OCI-LY1 (cell line): ENCODE results near the gene XPO6.

Source experiments
- H2AFZ ChIP-seq: fragments of 200-600 bp; sonication (generic), shearing (Covaris generic); 2 replicates; pipeline ENCODE4 v1.6.0; 2014; ENCODE audit warnings: antibody characterized with exemption, mild to moderate bottlenecking, low read length
- H3F3A ChIP-seq: fragments of 200-600 bp; sonication (generic), shearing (Covaris generic); 2 replicates; pipeline ENCODE4 v1.6.0; 2014; ENCODE audit warnings: mild to moderate bottlenecking, antibody characterized with exemption, low read length, moderate library complexity; ENCODE audit not compliant: insufficient read depth
- H3K27ac ChIP-seq: fragments of 200-600 bp; sonication (generic); 2 replicates; pipeline ENCODE4 v1.5.1; 2014; ENCODE audit warnings: low read length, mixed run types, mild to moderate bottlenecking, low read depth; ENCODE audit not compliant: poor library complexity, severe bottlenecking
- H3K27me3 ChIP-seq: fragments of 200-600 bp; sonication (generic); 2 replicates; pipeline ENCODE4 v1.6.0; 2014; ENCODE audit warnings: antibody characterized with exemption, mild to moderate bottlenecking, low read length, moderate library complexity; ENCODE audit not compliant: insufficient read depth
- H3K36me3 ChIP-seq: fragments of 200-600 bp; sonication (generic); 2 replicates; pipeline ENCODE4 v1.6.1; 2014; ENCODE audit warnings: mild to moderate bottlenecking, antibody characterized with exemption, low read length, moderate library complexity, mixed read lengths; ENCODE audit not compliant: insufficient read depth
- H3K4me1 ChIP-seq: fragments of 200-600 bp; sonication (generic); 2 replicates; pipeline ENCODE4 v1.5.1; 2014; ENCODE audit warnings: mild to moderate bottlenecking, low read length, moderate library complexity; ENCODE audit not compliant: insufficient read depth, severe bottlenecking
- H3K4me2 ChIP-seq: fragments of 200-600 bp; sonication (generic), shearing (Covaris generic); 2 replicates; pipeline ENCODE4 v1.6.1; 2014; ENCODE audit warnings: low read length
- H3K4me3 ChIP-seq: fragments of 200-600 bp; sonication (generic); 2 replicates; pipeline ENCODE4 v1.5.1; 2014; ENCODE audit warnings: low read length, low read depth, mild to moderate bottlenecking, mixed read lengths; ENCODE audit not compliant: poor library complexity, severe bottlenecking
- H3K79me2 ChIP-seq: fragments of 200-600 bp; shearing (Covaris generic); 2 replicates; pipeline ENCODE4 v1.6.1; 2016; ENCODE audit warnings: mixed run types, low read length, mixed read lengths; ENCODE audit not compliant: insufficient read depth
- H3K9ac ChIP-seq: fragments of 200-600 bp; sonication (generic), shearing (Covaris generic); 2 replicates; pipeline ENCODE4 v1.6.1; 2014; ENCODE audit warnings: mild to moderate bottlenecking, low read length, mixed read lengths
- H3K9me2 ChIP-seq: fragments of 200-600 bp; sonication (generic), shearing (Covaris generic); 2 replicates; pipeline ENCODE4 v1.6.1; 2014; ENCODE audit warnings: low read depth, mild to moderate bottlenecking, low read length, mixed read lengths
- H3K9me3 ChIP-seq: fragments of 200-600 bp; shearing (Covaris generic); 2 replicates; pipeline ENCODE4 v1.6.1; 2014; ENCODE audit warnings: low read length, mixed read lengths
- H4K20me1 ChIP-seq: fragments of 200-600 bp; sonication (generic), shearing (Covaris generic); 2 replicates; pipeline ENCODE4 v1.6.0; 2016; ENCODE audit warnings: mild to moderate bottlenecking, low read length; ENCODE audit not compliant: insufficient read depth
- EZH2 ChIP-seq: fragments of 200-600 bp; sonication (generic), shearing (Covaris generic); IDR thresholded peaks from 2 replicates; pipeline ENCODE4 v1.8.0; 2017; ENCODE audit warnings: borderline replicate concordance, mixed run types, mild to moderate bottlenecking, antibody characterized with exemption, low read length, moderate library complexity, mixed read lengths
- TF ChIP-seq, protein P1 (sequence below): fragments of 200-600 bp; sonication (generic), shearing (Covaris generic); IDR thresholded peaks from 2 replicates; pipeline ENCODE4 v1.5.1; 2017; ENCODE audit warnings: mild to moderate bottlenecking, antibody characterized with exemption, low read length, moderate library complexity, mixed read lengths

Gene XPO6

DNA sequence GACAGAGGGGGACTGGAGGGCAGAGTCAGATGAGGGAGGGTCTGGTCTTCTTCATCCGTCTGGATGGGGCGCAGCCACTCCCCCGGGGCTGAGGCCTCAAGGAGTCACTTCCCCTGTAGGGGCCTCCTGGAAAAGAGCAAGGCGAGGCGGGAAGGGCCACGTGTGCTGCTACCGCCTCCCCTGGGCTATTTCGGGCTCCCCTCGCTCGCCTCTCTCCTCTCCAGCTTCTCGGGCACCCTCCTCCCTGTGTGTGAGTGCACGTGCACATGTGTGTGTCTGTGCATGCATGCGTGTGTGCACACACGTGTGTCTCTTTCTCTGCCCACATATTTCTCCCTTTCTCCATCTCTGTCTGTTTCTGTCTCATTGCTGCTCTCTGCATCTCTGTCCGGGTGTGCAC lies 158.3 kb downstream of the XPO6 start:
- Histone ChIP-seq H3K9me3 (peaks cover 4% of the 10 kb centered on the region; the same call in 1 of the 2 replicates), H3K27me3 (no peaks in the 10 kb centered on the region; the same call in none of the 2 replicates), H3K9ac (no peak overlapping the region), H3K4me1 (no peaks in the 10 kb centered on the region), H3K9me2 (no peaks in the 10 kb centered on the region), H3K4me2 (no peak overlapping the region), H2AFZ (no peak overlapping the region), H3F3A (no peaks in the 10 kb centered on the region), H3K36me3 (no peaks in the 10 kb centered on the region), H3K4me3 (no peak overlapping the region), H3K27ac (no peak overlapping the region), H3K79me2 (no peaks in the 10 kb centered on the region), H4K20me1 (no peaks in the 10 kb centered on the region)
- TF ChIP-seq, protein P1, sequence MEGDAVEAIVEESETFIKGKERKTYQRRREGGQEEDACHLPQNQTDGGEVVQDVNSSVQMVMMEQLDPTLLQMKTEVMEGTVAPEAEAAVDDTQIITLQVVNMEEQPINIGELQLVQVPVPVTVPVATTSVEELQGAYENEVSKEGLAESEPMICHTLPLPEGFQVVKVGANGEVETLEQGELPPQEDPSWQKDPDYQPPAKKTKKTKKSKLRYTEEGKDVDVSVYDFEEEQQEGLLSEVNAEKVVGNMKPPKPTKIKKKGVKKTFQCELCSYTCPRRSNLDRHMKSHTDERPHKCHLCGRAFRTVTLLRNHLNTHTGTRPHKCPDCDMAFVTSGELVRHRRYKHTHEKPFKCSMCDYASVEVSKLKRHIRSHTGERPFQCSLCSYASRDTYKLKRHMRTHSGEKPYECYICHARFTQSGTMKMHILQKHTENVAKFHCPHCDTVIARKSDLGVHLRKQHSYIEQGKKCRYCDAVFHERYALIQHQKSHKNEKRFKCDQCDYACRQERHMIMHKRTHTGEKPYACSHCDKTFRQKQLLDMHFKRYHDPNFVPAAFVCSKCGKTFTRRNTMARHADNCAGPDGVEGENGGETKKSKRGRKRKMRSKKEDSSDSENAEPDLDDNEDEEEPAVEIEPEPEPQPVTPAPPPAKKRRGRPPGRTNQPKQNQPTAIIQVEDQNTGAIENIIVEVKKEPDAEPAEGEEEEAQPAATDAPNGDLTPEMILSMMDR, result no peak
- TF ChIP-seq EZH2, result no peak

DNA sequence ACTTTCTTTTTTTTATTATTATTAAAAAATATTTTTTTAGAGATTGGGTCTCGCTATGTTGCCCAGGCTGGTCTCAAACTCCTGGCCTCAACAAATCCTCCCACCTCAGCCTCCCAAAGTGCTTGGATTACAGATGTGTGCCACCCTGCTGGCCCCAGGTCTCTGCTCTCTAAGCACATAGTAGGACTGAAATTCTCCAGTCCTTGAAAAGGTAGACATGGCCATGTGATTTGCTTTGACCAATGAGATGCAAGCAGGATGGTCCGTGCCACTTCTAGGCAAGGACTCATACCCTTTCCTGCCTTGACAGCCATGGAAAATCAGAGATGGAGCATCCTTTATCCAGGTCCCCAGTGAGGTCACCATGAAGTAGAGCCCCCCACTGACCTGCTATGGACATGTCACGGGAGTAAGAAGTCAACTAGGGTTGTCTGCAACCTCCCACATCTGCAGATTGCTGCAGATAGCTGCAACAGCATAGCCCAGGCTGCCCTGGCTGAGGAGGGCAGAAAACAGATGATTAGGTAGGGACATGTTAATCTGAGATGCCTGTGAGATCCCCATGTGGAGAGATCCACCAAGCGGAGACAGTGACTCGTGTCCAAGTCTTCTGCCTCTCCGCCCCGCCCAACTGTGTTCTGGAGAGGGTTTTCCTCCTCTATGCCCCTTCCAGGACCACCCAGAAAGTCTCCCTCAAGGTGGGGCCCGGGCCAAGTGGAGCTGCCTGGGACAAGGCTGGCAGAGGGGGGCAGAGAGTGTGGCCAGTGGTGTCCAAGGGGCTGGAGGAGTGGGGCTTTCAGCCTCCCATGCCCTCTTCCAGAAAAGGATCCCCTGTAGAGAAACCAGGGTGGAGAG lies 159.3 kb downstream of the XPO6 start:
- H3K27ac ChIP-seq, result no peak overlapping the region
- TF ChIP-seq, protein P1, result no peak
- TF ChIP-seq EZH2, result no peak
- no peak overlapping the region for H2AFZ ChIP-seq
- no peak overlapping the region for H3K4me2 ChIP-seq
- H3K27me3 ChIP-seq, result no peaks in the 10 kb centered on the region; the same call in none of the 2 replicates
- no peaks in the 10 kb centered on the region for H3K4me1 ChIP-seq
- H3K9ac ChIP-seq, result no peak overlapping the region
- H3K9me2 ChIP-seq, result no peaks in the 10 kb centered on the region
- H4K20me1 ChIP-seq, result no peaks in the 10 kb centered on the region
- no peaks in the 10 kb centered on the region for H3K79me2 ChIP-seq
- H3F3A ChIP-seq, result no peaks in the 10 kb centered on the region
- H3K36me3 ChIP-seq, result no peaks in the 10 kb centered on the region
- H3K9me3 ChIP-seq, result peaks cover 6% of the 10 kb centered on the region; the same call in 1 of the 2 replicates
- H3K4me3 ChIP-seq, result no peak overlapping the region

DNA sequence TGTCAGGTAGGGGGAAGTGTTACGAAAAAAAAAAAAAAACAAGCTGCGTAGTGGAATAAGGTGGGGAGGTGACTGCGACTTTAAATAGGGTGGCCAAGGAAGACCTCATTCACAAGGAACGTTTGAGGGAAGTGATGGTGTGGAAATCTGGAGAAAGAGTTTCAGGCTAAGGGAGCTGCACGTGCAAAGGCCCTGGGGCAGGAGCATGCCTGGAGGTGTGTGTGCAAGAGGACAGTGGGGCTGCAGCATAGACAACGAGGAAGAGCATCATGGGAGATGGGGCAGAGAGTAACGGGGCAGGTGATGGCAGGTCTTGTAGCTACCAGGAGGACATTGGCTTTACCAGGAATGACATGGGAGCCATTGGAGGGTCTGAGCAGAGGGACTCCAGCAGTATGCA lies 160.3 kb downstream of the XPO6 start:
- no peak overlapping the region for H3K4me3 ChIP-seq
- no peak overlapping the region for H3K9ac ChIP-seq
- H3K9me2 ChIP-seq, result no peaks in the 10 kb centered on the region
- H3K4me2 ChIP-seq, result no peak overlapping the region
- H3K36me3 ChIP-seq, result no peaks in the 10 kb centered on the region
- no peak overlapping the region for H3K27ac ChIP-seq
- H4K20me1 ChIP-seq, result no peaks in the 10 kb centered on the region
- no peaks in the 10 kb centered on the region; the same call in none of the 2 replicates for H3K27me3 ChIP-seq
- H2AFZ ChIP-seq, result no peak overlapping the region
- no peaks in the 10 kb centered on the region for H3K79me2 ChIP-seq
- TF ChIP-seq, protein P1, result no peak
- no peak for TF ChIP-seq EZH2
- no peaks in the 10 kb centered on the region for H3F3A ChIP-seq
- H3K9me3 ChIP-seq, result peaks cover 6% of the 10 kb centered on the region; the same call in 1 of the 2 replicates
- H3K4me1 ChIP-seq, result no peaks in the 10 kb centered on the region
